Measurements from ENCODE around the gene AKAP13. TPM values are rescaled to one million over a fixed set of nuclear protein-coding genes. Genes with fewer than 3 reads are reported as not detected.

The AKAP13 gene
- total and polyA plus RNA-seq, 2 donors (not counting 1 experiment from before 2014, with no cell fraction given) = 73.8 to 358 TPM

DNA sequence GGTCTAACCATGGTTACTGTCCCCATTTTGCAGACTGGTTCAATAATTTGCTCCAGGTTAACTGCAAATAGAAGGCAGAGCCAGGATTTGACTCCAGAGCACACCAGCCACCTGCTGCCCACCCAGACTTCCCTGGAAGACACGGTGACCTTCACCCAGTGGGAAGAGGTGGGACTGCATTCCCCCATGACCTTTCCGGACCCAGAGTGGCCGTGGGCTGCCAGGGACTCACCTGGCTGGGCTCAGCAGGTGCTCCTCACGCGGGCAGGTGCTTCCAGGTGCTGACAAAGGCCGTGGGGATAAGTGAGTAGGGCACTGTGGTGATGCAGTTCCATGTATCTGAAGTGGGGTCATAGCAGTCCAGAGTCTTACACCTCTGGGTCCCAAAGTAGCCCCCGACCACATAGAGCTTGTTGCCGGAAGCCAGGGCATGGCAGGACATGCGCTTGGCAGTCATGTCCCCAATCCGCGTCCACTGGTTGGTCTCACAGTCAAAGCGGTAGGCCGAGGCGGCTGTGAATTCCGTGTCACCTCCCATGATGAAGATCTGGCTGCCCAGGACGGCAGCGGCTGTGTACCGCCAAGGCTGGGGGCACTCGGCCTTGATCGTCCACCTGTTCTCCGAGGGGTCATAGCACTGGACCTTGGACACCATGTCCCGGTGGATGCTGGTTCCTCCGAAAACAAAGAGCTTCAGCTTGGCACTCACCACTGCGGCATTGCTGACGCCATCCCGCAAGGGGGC, 387.6 kb downstream of the AKAP13 start:
- H2AFZ ChIP-seq (ENCODE audit: insufficient read depth, low read depth, low read length, poor library complexity, severe bottlenecking) = no peak overlapping the region
- Mint-ChIP-seq H3K27me3 (no peaks in the 10 kb centered on the region), H3K9me3 (ENCODE audit: insufficient read depth) (no peaks in the 10 kb centered on the region), H3K4me1 (no peaks in the 10 kb centered on the region), H3K4me3 (no peak overlapping the region), H3K27ac (no peak overlapping the region)
- ChIA-PET CTCF (interaction anchor here (0.6 kb wide), 1 partner anchor 38 kb away, joined by 4 read pairs; no protein-coding TSS in a partner anchor), POLR2A (no interaction called here)
- 98% methylated on average over 26 of the region's 26 CpGs for WGBS (ENCODE audit: insufficient coverage)
- H3K4me2 ChIP-seq (replicated peaks; ENCODE audit: low read depth, low read length, poor library complexity, severe bottlenecking) = no peak overlapping the region
- TF ChIP-seq, protein P1, sequence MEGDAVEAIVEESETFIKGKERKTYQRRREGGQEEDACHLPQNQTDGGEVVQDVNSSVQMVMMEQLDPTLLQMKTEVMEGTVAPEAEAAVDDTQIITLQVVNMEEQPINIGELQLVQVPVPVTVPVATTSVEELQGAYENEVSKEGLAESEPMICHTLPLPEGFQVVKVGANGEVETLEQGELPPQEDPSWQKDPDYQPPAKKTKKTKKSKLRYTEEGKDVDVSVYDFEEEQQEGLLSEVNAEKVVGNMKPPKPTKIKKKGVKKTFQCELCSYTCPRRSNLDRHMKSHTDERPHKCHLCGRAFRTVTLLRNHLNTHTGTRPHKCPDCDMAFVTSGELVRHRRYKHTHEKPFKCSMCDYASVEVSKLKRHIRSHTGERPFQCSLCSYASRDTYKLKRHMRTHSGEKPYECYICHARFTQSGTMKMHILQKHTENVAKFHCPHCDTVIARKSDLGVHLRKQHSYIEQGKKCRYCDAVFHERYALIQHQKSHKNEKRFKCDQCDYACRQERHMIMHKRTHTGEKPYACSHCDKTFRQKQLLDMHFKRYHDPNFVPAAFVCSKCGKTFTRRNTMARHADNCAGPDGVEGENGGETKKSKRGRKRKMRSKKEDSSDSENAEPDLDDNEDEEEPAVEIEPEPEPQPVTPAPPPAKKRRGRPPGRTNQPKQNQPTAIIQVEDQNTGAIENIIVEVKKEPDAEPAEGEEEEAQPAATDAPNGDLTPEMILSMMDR (IDR thresholded peaks at IDR 0.05) = no peak
- TF ChIP-seq EZH2 (IDR thresholded peaks at IDR 0.05; ENCODE audit: borderline replicate concordance, insufficient read depth, low read depth, low read length, poor library complexity, severe bottlenecking) = no peak
- no peak overlapping the region for H3K27ac ChIP-seq (ENCODE audit: low read length in 2 of 2)
- H3K4me3 ChIP-seq (ENCODE audit: control extremely low read depth in 1 of 5, extremely low read depth in 1 of 5, insufficient read depth in 1 of 5, low read depth in 2 of 5, low read length in 4 of 5) = no peak overlapping the region
- H3K9ac ChIP-seq (ENCODE audit: low read length) = no peak overlapping the region
- DNase-seq (no peak), ATAC-seq (ENCODE audit: low read depth) (no peak)
- H3K9me3 ChIP-seq (ENCODE audit: control extremely low read depth in 1 of 3, control insufficient read depth in 2 of 3, insufficient read depth in 1 of 3, low read length in 2 of 3) = peaks cover 0 to 2% (median 0%) of the 10 kb centered on the region in 3 donors
- H3K27me3 ChIP-seq (replicated peaks in 1 of 4; ENCODE audit: control extremely low read depth in 1 of 4, control insufficient read depth in 3 of 4, insufficient read depth in 4 of 4, low read length in 3 of 4) = no peaks in the 10 kb centered on the region
- H3K79me2 ChIP-seq (ENCODE audit: control insufficient read depth, insufficient read depth, low read length) = peaks cover 3% of the 10 kb centered on the region
- no peaks in the 10 kb centered on the region for H3K4me1 ChIP-seq (ENCODE audit: control insufficient read depth in 2 of 2, insufficient read depth in 2 of 2, low read length in 2 of 2)
- intact Hi-C loops (cut with micrococcal nuclease) = no loop called here
- no peaks in the 10 kb centered on the region for H3K36me3 ChIP-seq (replicated peaks in 1 of 2; ENCODE audit: control extremely low read depth in 1 of 2, control insufficient read depth in 1 of 2, extremely low read depth in 1 of 2, insufficient read depth in 2 of 2, low read length in 1 of 2)
- no peaks in the 10 kb centered on the region for H4K20me1 ChIP-seq (ENCODE audit: control insufficient read depth, insufficient read depth, low read length, poor library complexity, severe bottlenecking)

DNA sequence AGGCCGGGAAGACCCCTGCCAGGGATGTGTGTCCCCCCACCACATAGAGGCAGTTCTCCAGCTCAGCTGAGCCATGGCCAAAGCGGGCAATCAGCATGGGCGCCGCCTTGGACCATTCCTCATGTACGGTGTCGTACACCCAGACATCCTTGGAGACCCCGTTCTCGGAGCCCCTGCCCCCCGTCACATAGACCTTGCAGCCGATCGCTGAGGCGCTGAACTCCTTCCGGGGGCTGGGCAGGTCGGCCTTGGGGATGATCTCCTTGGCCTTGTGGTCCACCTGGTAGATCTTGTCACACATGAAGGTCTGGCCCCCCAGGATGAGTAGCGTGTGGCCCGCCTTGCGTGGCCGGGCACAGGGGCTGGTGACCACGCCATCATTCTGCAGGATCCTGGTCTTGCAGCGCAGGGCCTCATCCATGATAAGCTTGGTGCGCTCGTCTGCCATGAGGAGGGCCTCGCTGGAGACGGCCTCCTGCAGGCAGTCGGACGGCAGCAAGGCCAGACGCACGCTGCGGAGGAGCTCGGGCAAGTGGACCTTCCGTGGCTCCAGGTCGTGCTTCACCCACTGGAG, 388.3 kb downstream of the AKAP13 start:
- Histone ChIP-seq H2AFZ (ENCODE audit: insufficient read depth, low read depth, low read length, poor library complexity, severe bottlenecking) (no peak overlapping the region), H3K27ac (ENCODE audit: low read length in 2 of 2) (no peak overlapping the region), H4K20me1 (ENCODE audit: control insufficient read depth, insufficient read depth, low read length, poor library complexity, severe bottlenecking) (no peaks in the 10 kb centered on the region), H3K9me3 (ENCODE audit: control extremely low read depth in 1 of 3, control insufficient read depth in 2 of 3, insufficient read depth in 1 of 3, low read length in 2 of 3) (peaks cover 0 to 2% (median 0%) of the 10 kb centered on the region in 3 donors), H3K4me2 (replicated peaks; ENCODE audit: low read depth, low read length, poor library complexity, severe bottlenecking) (no peak overlapping the region), H3K79me2 (ENCODE audit: control insufficient read depth, insufficient read depth, low read length) (peaks cover 3% of the 10 kb centered on the region), H3K4me1 (ENCODE audit: control insufficient read depth in 2 of 2, insufficient read depth in 2 of 2, low read length in 2 of 2) (no peaks in the 10 kb centered on the region), H3K27me3 (replicated peaks in 1 of 4; ENCODE audit: control extremely low read depth in 1 of 4, control insufficient read depth in 3 of 4, insufficient read depth in 4 of 4, low read length in 3 of 4) (no peaks in the 10 kb centered on the region), H3K36me3 (replicated peaks in 1 of 2; ENCODE audit: control extremely low read depth in 1 of 2, control insufficient read depth in 1 of 2, extremely low read depth in 1 of 2, insufficient read depth in 2 of 2, low read length in 1 of 2) (no peaks in the 10 kb centered on the region), H3K9ac (ENCODE audit: low read length) (no peak overlapping the region), H3K4me3 (ENCODE audit: control extremely low read depth in 1 of 5, extremely low read depth in 1 of 5, insufficient read depth in 1 of 5, low read depth in 2 of 5, low read length in 4 of 5) (no peak overlapping the region)
- no peaks in the 10 kb centered on the region for H3K27me3 Mint-ChIP-seq
- TF ChIP-seq EZH2 (IDR thresholded peaks at IDR 0.05; ENCODE audit: borderline replicate concordance, insufficient read depth, low read depth, low read length, poor library complexity, severe bottlenecking) = no peak
- TF ChIP-seq, protein P1 (IDR thresholded peaks at IDR 0.05) = no peak
- intact Hi-C loops (cut with micrococcal nuclease) = no loop called here
- POLR2A ChIA-PET = no interaction called here
- CTCF ChIA-PET = interaction anchor here (0.6 kb wide), 1 partner anchor 39 kb away, joined by 4 read pairs; no protein-coding TSS in a partner anchor
- no peak for ATAC-seq (ENCODE audit: low read depth)
- no peak overlapping the region for H3K4me3 Mint-ChIP-seq
- H3K27ac Mint-ChIP-seq = no peak overlapping the region
- DNase-seq = no peak
- 97% methylated on average over 32 of the region's 32 CpGs for WGBS (ENCODE audit: insufficient coverage)
- H3K4me1 Mint-ChIP-seq = no peaks in the 10 kb centered on the region
- H3K9me3 Mint-ChIP-seq (ENCODE audit: insufficient read depth) = no peaks in the 10 kb centered on the region

Measured in B cell (primary cell).